Measurements from ENCODE around the gene NUP93. TPM values are rescaled to one million over a fixed set of nuclear protein-coding genes. Genes with fewer than 3 reads are reported as not detected.
"Not testable (repeated sequence)": the region's sequence is repeated elsewhere in the genome, so short reads cannot be mapped to it uniquely, and the experiment has no call there.

The NUP93 gene
- polyA plus RNA-seq, 4 donors: 50.1 to 94.4 (median 79.9) TPM

- DNase-seq (ENCODE audit: low read depth in 4 of 4, low spot score in 3 of 4): no peak
Measured at GRCh38 chr16:56708525-56709442, 21.1 kb upstream of the NUP93 start.

- DNase-seq (ENCODE audit: low read depth in 4 of 4, low spot score in 3 of 4): no peak
Measured at GRCh38 chr16:56709443-56710040, 20.4 kb upstream of the NUP93 start.

- no peak for DNase-seq (ENCODE audit: low read depth in 4 of 4, low spot score in 3 of 4)
Measured at GRCh38 chr16:56710181-56710737, 19.7 kb upstream of the NUP93 start.

- DNase-seq (ENCODE audit: low read depth in 4 of 4, low spot score in 3 of 4): no peak
Measured at GRCh38 chr16:56711862-56712261, 18.1 kb upstream of the NUP93 start.

- DNase-seq (ENCODE audit: low read depth in 4 of 4, low spot score in 3 of 4): no peak
Measured at GRCh38 chr16:56713794-56714193, 16.1 kb upstream of the NUP93 start.

- no peak for DNase-seq (ENCODE audit: low read depth in 4 of 4, low spot score in 3 of 4)
Measured at GRCh38 chr16:56715126-56715525, 14.8 kb upstream of the NUP93 start.

- DNase-seq (ENCODE audit: low read depth in 4 of 4, low spot score in 3 of 4): no peak
Measured at GRCh38 chr16:56716761-56717160, 13.2 kb upstream of the NUP93 start.

GRCh38 chr16:56717532-56717931 lies 12.4 kb upstream of the NUP93 start:
- DNase-seq (ENCODE audit: low read depth in 4 of 4, low spot score in 3 of 4): not testable (repeated sequence)

- no peak for DNase-seq (ENCODE audit: low read depth in 4 of 4, low spot score in 3 of 4)
Measured at GRCh38 chr16:56722200-56722842, 7.6 kb upstream of the NUP93 start.

- no peak for DNase-seq (ENCODE audit: low read depth in 4 of 4, low spot score in 3 of 4)
Measured at GRCh38 chr16:56724191-56724590, 5.7 kb upstream of the NUP93 start.

- DNase-seq (ENCODE audit: low read depth in 4 of 4, low spot score in 3 of 4): no peak
Measured at GRCh38 chr16:56726283-56726682, 3.6 kb upstream of the NUP93 start.

GRCh38 chr16:56726926-56727325 lies 3.0 kb upstream of the NUP93 start:
- DNase-seq (ENCODE audit: low read depth in 4 of 4, low spot score in 3 of 4): no peak

- DNase-seq (ENCODE audit: low read depth in 4 of 4, low spot score in 3 of 4): no peak
Measured at GRCh38 chr16:56728027-56728426, 1.9 kb upstream of the NUP93 start.

GRCh38 chr16:56728980-56729734 lies 772 bp upstream of the NUP93 start:
- no peak for DNase-seq (ENCODE audit: low read depth in 4 of 4, low spot score in 3 of 4)

- no peak for DNase-seq (ENCODE audit: low read depth in 4 of 4, low spot score in 3 of 4)
Measured at GRCh38 chr16:56732366-56732765, 2.4 kb downstream of the NUP93 start.

- no peak for DNase-seq (ENCODE audit: low read depth in 4 of 4, low spot score in 3 of 4)
Measured at GRCh38 chr16:56732832-56733231, 2.9 kb downstream of the NUP93 start.

- no peak for DNase-seq (ENCODE audit: low read depth in 4 of 4, low spot score in 3 of 4)
Measured at GRCh38 chr16:56734429-56734828, 4.5 kb downstream of the NUP93 start.

GRCh38 chr16:56736476-56736875 lies 6.5 kb downstream of the NUP93 start:
- DNase-seq (ENCODE audit: low read depth in 4 of 4, low spot score in 3 of 4): no peak

- DNase-seq (ENCODE audit: low read depth in 4 of 4, low spot score in 3 of 4): no peak
Measured at GRCh38 chr16:56737539-56737938, 7.6 kb downstream of the NUP93 start.

- no peak for DNase-seq (ENCODE audit: low read depth in 4 of 4, low spot score in 3 of 4)
Measured at GRCh38 chr16:56738221-56738620, 8.3 kb downstream of the NUP93 start.

- DNase-seq (ENCODE audit: low read depth in 4 of 4, low spot score in 3 of 4): not testable (repeated sequence)
Measured at GRCh38 chr16:56739378-56739777, 9.4 kb downstream of the NUP93 start.

Data from left renal pelvis (tissue), 4 donors.